ENCODE measurements around the gene ROMO1. TPM values are rescaled to one million over a fixed set of nuclear protein-coding genes. Genes with fewer than 3 reads are reported as not detected.

ROMO1 gene
- total and polyA plus RNA-seq, 2 of the 8 experiments (the other 6 are each of a cell fraction or from before 2014, with no cell fraction given) = 164 to 702 TPM

DNA sequence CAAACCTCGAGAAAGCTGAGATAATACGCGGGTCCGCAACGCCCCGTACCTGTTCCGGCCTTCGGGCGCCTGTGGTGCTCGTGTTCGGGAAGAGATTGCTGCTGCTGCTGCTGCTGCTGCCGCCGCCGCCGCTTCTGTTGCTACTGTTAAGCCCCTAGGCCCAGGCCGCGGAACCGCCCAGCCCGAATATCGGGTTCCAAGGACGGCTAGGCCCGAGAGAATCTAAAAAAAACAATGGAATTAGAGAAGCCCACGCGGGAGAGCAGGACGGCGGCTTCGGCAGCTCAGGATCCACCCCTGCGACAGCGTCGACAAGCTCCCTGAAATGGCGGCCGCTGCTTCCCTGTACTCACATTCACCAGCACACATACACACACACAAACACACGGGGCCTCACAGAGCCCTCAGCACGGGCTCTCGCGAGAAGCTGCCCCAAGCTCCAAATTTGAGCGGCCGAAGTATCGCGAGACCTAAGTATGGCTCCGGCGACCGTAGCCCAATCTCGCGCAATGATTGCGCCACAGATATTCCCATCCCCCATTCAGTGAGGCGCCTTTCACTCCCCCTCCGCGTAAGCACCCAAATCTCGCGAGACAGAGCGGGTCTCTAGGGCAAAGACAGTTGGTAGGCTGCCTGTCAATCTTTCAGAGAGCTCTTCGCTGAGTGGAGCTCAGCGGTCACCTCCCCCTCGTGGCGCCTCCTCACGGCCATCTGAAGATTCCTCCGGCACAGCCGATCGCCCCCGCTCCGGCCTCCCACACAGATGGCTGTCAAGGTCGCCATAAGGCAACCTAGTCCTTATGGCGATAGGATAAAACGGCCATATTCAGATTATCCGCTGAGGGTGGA, 42.9 kb downstream of the ROMO1 start, which contains the start of gene RBM39 (continued):
- TF ChIP-seq, protein P1, sequence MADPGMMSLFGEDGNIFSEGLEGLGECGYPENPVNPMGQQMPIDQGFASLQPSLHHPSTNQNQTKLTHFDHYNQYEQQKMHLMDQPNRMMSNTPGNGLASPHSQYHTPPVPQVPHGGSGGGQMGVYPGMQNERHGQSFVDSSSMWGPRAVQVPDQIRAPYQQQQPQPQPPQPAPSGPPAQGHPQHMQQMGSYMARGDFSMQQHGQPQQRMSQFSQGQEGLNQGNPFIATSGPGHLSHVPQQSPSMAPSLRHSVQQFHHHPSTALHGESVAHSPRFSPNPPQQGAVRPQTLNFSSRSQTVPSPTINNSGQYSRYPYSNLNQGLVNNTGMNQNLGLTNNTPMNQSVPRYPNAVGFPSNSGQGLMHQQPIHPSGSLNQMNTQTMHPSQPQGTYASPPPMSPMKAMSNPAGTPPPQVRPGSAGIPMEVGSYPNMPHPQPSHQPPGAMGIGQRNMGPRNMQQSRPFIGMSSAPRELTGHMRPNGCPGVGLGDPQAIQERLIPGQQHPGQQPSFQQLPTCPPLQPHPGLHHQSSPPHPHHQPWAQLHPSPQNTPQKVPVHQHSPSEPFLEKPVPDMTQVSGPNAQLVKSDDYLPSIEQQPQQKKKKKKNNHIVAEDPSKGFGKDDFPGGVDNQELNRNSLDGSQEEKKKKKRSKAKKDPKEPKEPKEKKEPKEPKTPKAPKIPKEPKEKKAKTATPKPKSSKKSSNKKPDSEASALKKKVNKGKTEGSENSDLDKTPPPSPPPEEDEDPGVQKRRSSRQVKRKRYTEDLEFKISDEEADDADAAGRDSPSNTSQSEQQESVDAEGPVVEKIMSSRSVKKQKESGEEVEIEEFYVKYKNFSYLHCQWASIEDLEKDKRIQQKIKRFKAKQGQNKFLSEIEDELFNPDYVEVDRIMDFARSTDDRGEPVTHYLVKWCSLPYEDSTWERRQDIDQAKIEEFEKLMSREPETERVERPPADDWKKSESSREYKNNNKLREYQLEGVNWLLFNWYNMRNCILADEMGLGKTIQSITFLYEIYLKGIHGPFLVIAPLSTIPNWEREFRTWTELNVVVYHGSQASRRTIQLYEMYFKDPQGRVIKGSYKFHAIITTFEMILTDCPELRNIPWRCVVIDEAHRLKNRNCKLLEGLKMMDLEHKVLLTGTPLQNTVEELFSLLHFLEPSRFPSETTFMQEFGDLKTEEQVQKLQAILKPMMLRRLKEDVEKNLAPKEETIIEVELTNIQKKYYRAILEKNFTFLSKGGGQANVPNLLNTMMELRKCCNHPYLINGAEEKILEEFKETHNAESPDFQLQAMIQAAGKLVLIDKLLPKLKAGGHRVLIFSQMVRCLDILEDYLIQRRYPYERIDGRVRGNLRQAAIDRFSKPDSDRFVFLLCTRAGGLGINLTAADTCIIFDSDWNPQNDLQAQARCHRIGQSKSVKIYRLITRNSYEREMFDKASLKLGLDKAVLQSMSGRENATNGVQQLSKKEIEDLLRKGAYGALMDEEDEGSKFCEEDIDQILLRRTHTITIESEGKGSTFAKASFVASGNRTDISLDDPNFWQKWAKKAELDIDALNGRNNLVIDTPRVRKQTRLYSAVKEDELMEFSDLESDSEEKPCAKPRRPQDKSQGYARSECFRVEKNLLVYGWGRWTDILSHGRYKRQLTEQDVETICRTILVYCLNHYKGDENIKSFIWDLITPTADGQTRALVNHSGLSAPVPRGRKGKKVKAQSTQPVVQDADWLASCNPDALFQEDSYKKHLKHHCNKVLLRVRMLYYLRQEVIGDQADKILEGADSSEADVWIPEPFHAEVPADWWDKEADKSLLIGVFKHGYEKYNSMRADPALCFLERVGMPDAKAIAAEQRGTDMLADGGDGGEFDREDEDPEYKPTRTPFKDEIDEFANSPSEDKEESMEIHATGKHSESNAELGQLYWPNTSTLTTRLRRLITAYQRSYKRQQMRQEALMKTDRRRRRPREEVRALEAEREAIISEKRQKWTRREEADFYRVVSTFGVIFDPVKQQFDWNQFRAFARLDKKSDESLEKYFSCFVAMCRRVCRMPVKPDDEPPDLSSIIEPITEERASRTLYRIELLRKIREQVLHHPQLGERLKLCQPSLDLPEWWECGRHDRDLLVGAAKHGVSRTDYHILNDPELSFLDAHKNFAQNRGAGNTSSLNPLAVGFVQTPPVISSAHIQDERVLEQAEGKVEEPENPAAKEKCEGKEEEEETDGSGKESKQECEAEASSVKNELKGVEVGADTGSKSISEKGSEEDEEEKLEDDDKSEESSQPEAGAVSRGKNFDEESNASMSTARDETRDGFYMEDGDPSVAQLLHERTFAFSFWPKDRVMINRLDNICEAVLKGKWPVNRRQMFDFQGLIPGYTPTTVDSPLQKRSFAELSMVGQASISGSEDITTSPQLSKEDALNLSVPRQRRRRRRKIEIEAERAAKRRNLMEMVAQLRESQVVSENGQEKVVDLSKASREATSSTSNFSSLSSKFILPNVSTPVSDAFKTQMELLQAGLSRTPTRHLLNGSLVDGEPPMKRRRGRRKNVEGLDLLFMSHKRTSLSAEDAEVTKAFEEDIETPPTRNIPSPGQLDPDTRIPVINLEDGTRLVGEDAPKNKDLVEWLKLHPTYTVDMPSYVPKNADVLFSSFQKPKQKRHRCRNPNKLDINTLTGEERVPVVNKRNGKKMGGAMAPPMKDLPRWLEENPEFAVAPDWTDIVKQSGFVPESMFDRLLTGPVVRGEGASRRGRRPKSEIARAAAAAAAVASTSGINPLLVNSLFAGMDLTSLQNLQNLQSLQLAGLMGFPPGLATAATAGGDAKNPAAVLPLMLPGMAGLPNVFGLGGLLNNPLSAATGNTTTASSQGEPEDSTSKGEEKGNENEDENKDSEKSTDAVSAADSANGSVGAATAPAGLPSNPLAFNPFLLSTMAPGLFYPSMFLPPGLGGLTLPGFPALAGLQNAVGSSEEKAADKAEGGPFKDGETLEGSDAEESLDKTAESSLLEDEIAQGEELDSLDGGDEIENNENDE (IDR thresholded peaks at IDR 0.05; ENCODE audit: insufficient replicate concordance, low read length) = no peak
- TF ChIP-seq GTF2F1 (IDR thresholded peaks at IDR 0.05; ENCODE audit: borderline replicate concordance, low read depth, low read length) = peak; percentile 95
- no peak for TF ChIP-seq SAP30 (IDR thresholded peaks at IDR 0.05; ENCODE audit: insufficient read depth, insufficient replicate concordance, low read length)
- peak; percentile 97 for TF ChIP-seq YY1 (IDR thresholded peaks at IDR 0.05; ENCODE audit: low read depth, low read length)
- TF ChIP-seq HDAC6 (IDR thresholded peaks at IDR 0.05; ENCODE audit: low read depth, low read length) = no peak
- peak; percentile 91 for TF ChIP-seq SP4 (IDR thresholded peaks at IDR 0.05; ENCODE audit: low read length)
- peak; percentile 100 for TF ChIP-seq KDM4A (IDR thresholded peaks at IDR 0.05; ENCODE audit: low read depth, low read length, severe bottlenecking)
- TF ChIP-seq TCF12 (IDR thresholded peaks at IDR 0.05; ENCODE audit: low read depth, low read length) = no peak
